K562 (cell line): ENCODE results near the gene GALNT17. TPM values are rescaled to one million over a fixed set of nuclear protein-coding genes. Genes with fewer than 3 reads are reported as not detected.

Experiments
- ATAC-seq: fragments of 200-7000 bp; cut with Tn5 transposase; 3 replicates; pipeline ENCODE4 v1.9.1; 2020; ENCODE audit warnings: moderate library complexity
- BruUV-seq: library from RNA; stranded (reverse); fragments of 400-500 nt; replicated peaks from 2 replicates; lab custom pipeline; 2021; lab: Mats Ljungman, UMichigan
- CTCF ChIA-PET: fragments of 300-600 bp; formaldehyde crosslinking; extraction: SDS; loops from one replicate; lab custom pipeline; 2021; ENCODE audit warnings: low intra/inter-chr PET ratio; lab: Yijun Ruan, JAX
- POLR2A ChIA-PET: fragments of 300-600, 350-650 bp; sonication (Branson Sonifier 250); formaldehyde crosslinking; extraction: SDS; loops from one replicate; lab custom pipeline; 2021; ENCODE audit warnings: antibody characterized with exemption, inconsistent platforms; lab: Yijun Ruan, JAX
- DNase-seq, 4 experiments: peaks; one replicate each; pipeline versions ENCODE4 v3.0.0 to v3.0.0-alpha.2; 2011 to 2018; ENCODE audit warnings: low spot score in 3 of 4, mixed read lengths in 3 of 4; ENCODE audit errors: extremely low read depth in 1 of 4
- FAIRE-seq: peaks from 2 replicates; lab custom pipeline; 2011; peaks lifted over from hg19 to GRCh38; lab: Jason Lieb, UNC
- H2AFZ ChIP-seq: 2 replicates; pipeline ENCODE4 v1.6.0; 2011; ENCODE audit warnings: low read depth, low read length, control low read depth, inconsistent platforms
- H3K27ac ChIP-seq: fragments of 200-600 bp; 3 replicates; pipeline ENCODE4 v1.8.0; 2011; ENCODE audit warnings: low read depth, mild to moderate bottlenecking, control low read depth, inconsistent platforms, low read length, moderate library complexity, mixed read lengths; ENCODE audit errors: extremely low read depth
- H3K27me3 ChIP-seq, 2 experiments: fragments of 300-600 bp in 1 of 2; 2 replicates in 1 of 2; 3 replicates in 1 of 2; pipeline versions ENCODE4 v1.6.0 to v1.8.0; 2011; ENCODE audit warnings: inconsistent platforms in 2 of 2, low read length in 2 of 2, mild to moderate bottlenecking in 1 of 2, mixed read lengths in 1 of 2, moderate library complexity in 1 of 2; ENCODE audit not compliant: control insufficient read depth in 2 of 2, insufficient read depth in 2 of 2
- H3K36me3 ChIP-seq: fragments of 300-600 bp; 3 replicates; pipeline ENCODE4 v1.8.0; 2011; ENCODE audit warnings: mild to moderate bottlenecking, low read length, inconsistent platforms; ENCODE audit not compliant: control insufficient read depth, insufficient read depth
- H3K4me1 ChIP-seq, 2 experiments: fragments of 200-600 bp in 1 of 2; replicated peaks in 1 of 2; 2 replicates in 1 of 2; 3 replicates in 1 of 2; pipeline versions ENCODE4 v1.5.1 to v1.8.0; 2011; ENCODE audit warnings: inconsistent platforms in 2 of 2, low read length in 2 of 2, mild to moderate bottlenecking in 1 of 2, mixed read lengths in 1 of 2, moderate library complexity in 1 of 2; ENCODE audit not compliant: control insufficient read depth in 2 of 2, insufficient read depth in 2 of 2
- H3K4me2 ChIP-seq: 2 replicates; pipeline ENCODE4 v1.6.1; 2011; ENCODE audit warnings: low read length, control low read depth, inconsistent platforms, mixed read lengths; ENCODE audit not compliant: insufficient read depth
- H3K4me3 ChIP-seq: fragments of 200-600 bp; sonication (generic), shearing (Covaris generic); 2 replicates; pipeline ENCODE4 v1.5.1; 2016; ENCODE audit warnings: control low read depth, inconsistent platforms
- H3K79me2 ChIP-seq: fragments of 200-600 bp; 3 replicates; pipeline ENCODE4 v1.8.0; 2011; ENCODE audit warnings: low read length, inconsistent platforms; ENCODE audit not compliant: control insufficient read depth, insufficient read depth
- H3K9ac ChIP-seq, 2 experiments: 2 replicates each; pipeline versions ENCODE4 v1.6.0 to v1.6.1; 2011; ENCODE audit warnings: low read depth in 2 of 2, low read length in 2 of 2, control low read depth in 1 of 2, inconsistent platforms in 1 of 2, mild to moderate bottlenecking in 1 of 2, mixed read lengths in 1 of 2; ENCODE audit not compliant: insufficient read depth in 1 of 2
- H3K9me1 ChIP-seq: one replicate; pipeline ENCODE4 v1.6.0; 2011; ENCODE audit warnings: inconsistent platforms, mild to moderate bottlenecking, low read length, moderate library complexity; ENCODE audit not compliant: control insufficient read depth, insufficient read depth
- H3K9me3 ChIP-seq: replicated peaks from 2 replicates; pipeline ENCODE4 v1.5.1; 2011; ENCODE audit warnings: low read depth, low read length, inconsistent platforms; ENCODE audit not compliant: control insufficient read depth, insufficient read depth
- H4K20me1 ChIP-seq: replicated peaks from 2 replicates; pipeline ENCODE4 v1.6.1; 2011; ENCODE audit warnings: low read length, inconsistent platforms, mixed read lengths; ENCODE audit not compliant: control insufficient read depth, insufficient read depth
- BCOR ChIP-seq: fragments of 450-650 bp; IDR thresholded peaks from 2 replicates; pipeline ENCODE4 v1.6.1; 2016
- CBFB ChIP-seq: sonication (generic); formaldehyde crosslinking; IDR thresholded peaks from 2 replicates; pipeline ENCODE4 v1.4.0; 2020; ENCODE audit warnings: mild to moderate bottlenecking, missing genetic modification reagents
- CBX3 ChIP-seq, 2 experiments: IDR thresholded peaks; 1 replicate in 1 of 2; 2 replicates in 1 of 2; pipeline ENCODE4 v1.6.1; 2012; ENCODE audit warnings: inconsistent platforms in 2 of 2, low read length in 2 of 2, borderline replicate concordance in 1 of 2, control low read depth in 1 of 2
- DNMT1 ChIP-seq: fragments of 450-650 bp; IDR thresholded peaks from 2 replicates; pipeline ENCODE4 v1.6.1; 2016; ENCODE audit warnings: antibody characterized with exemption, mild to moderate bottlenecking
- ELF4 ChIP-seq: fragments of 450-650 bp; formaldehyde crosslinking; IDR thresholded peaks from 2 replicates; pipeline ENCODE4 v1.4.0; 2022; ENCODE audit warnings: missing genetic modification characterization
- HES1 ChIP-seq: fragments of 450-650 bp; IDR thresholded peaks from 2 replicates; pipeline ENCODE4 v1.6.1; 2016; ENCODE audit warnings: low read depth, mild to moderate bottlenecking, moderate library complexity
- KDM2B ChIP-seq: fragments of 250-450 bp; sonication (Bioruptor Pico); IDR thresholded peaks from 2 replicates; pipeline ENCODE4 v1.8.0; 2021; ENCODE audit warnings: mild to moderate bottlenecking, moderate library complexity
- LCOR ChIP-seq: sonication (generic); formaldehyde crosslinking; IDR thresholded peaks from 2 replicates; pipeline ENCODE4 v1.8.0; 2022; ENCODE audit warnings: mild to moderate bottlenecking, missing genetic modification reagents
- MAX ChIP-seq: sonication (generic); formaldehyde crosslinking; IDR thresholded peaks from 2 replicates; pipeline ENCODE4 v1.9.0; 2022; ENCODE audit warnings: mild to moderate bottlenecking, missing genetic modification reagents
- MEF2D ChIP-seq: conservative IDR thresholded peaks from 2 replicates; pipeline ENCODE4 v1.6.1; 2016; ENCODE audit warnings: low read depth, missing genetic modification characterization, missing compliant biosample characterization
- MYNN ChIP-seq, 2 experiments: sonication (generic); formaldehyde crosslinking in 1 of 2; IDR thresholded peaks; 2 replicates each; pipeline versions ENCODE4 v1.5.0 to v1.6.1; 2016 to 2020; ENCODE audit warnings: antibody characterized with exemption in 1 of 2, missing genetic modification reagents in 1 of 2
- POLR3A ChIP-seq: IDR thresholded peaks from 2 replicates; pipeline ENCODE4 v1.6.1; 2011; ENCODE audit warnings: borderline replicate concordance, mild to moderate bottlenecking, moderate library complexity; ENCODE audit not compliant: insufficient read length, insufficient read depth; ENCODE audit errors: extremely low read depth
- RB1 ChIP-seq: fragments of 450-650 bp; IDR thresholded peaks from 2 replicates; pipeline ENCODE4 v1.6.1; 2017; ENCODE audit warnings: low read depth, mild to moderate bottlenecking
- ZNF24 ChIP-seq: fragments of 450-650 bp; IDR thresholded peaks from 2 replicates; pipeline ENCODE4 v1.6.1; 2016
- ZNF311 ChIP-seq: fragments of 250-450 bp; sonication (Bioruptor Pico); IDR thresholded peaks from 2 replicates; pipeline ENCODE4 v1.4.0; 2020; ENCODE audit warnings: mild to moderate bottlenecking, moderate library complexity
- ZNF75A ChIP-seq: fragments of 450-650 bp; formaldehyde crosslinking; IDR thresholded peaks from 2 replicates; pipeline ENCODE4 v1.4.0; 2020; ENCODE audit warnings: mild to moderate bottlenecking
- ZNF778 ChIP-seq: fragments of 450-650 bp; formaldehyde crosslinking; IDR thresholded peaks from 2 replicates; pipeline ENCODE4 v1.4.0; 2020; ENCODE audit warnings: mild to moderate bottlenecking, moderate library complexity
- WGBS: fragments of 100-300 bp; shearing (Covaris generic); methylation state at CpG from one replicate; pipeline ENCODE4 v1.1.6; 2016; ENCODE audit warnings: low coverage, mixed read lengths; ENCODE audit not compliant: insufficient coverage; ENCODE audit errors: missing lambda C conversion rate; 5-methylcytosine and 5-hydroxymethylcytosine counted together
- in situ Hi-C: fragments of 300-500 bp; cut with MboI; formaldehyde crosslinking; loops from 4 replicates; pipeline ENCODE4 v1.15.0; 2018; ENCODE audit warnings: inconsistent platforms, mixed read lengths
- intact Hi-C: fragments of 100-400 bp; cut with micrococcal nuclease; formaldehyde crosslinking; loops from 2 replicates; pipeline ENCODE4 v1.14.2; 2022
- polyA plus RNA-seq, 8 experiments: library from polyadenylated mRNA; depleted of rRNA in 4 of 8; stranded (reverse) in 5 of 8; unstranded in 3 of 8; fragments of >200 nt; fragmentation: Nextera tagmentation in 2 of 8; fragmentation: Illumina TruSeq in 1 of 8; extraction: Ambion mirVana in 2 of 8; extraction: Trizol in 1 of 8; gene quantifications; 2 replicates each; pipeline versions ENCODE4 v1.2.1 to v1.2.3, GENCODE V29; 2011 to 2014; ENCODE audit warnings: inconsistent platforms in 1 of 8, missing spikeins in 1 of 8
- total RNA-seq, 7 experiments: library from RNA; depleted of rRNA in 6 of 7; stranded (reverse); fragments of >200 nt in 6 of 7; fragmentation: Illumina TruSeq in 2 of 7; extraction: Trizol in 2 of 7; gene quantifications; 2 replicates each; pipeline versions ENCODE4 v1.2.1 to v1.2.3, GENCODE V29; 2011 to 2021; ENCODE audit warnings: low replicate concordance in 1 of 7

Gene GALNT17
- total and polyA plus RNA-seq, 9 of the 15 experiments (the other 6 are each of a cell fraction or from before 2014, with no cell fraction given), result not detected

GRCh38 chr7:71706597-71706975 lies 574.6 kb downstream of the GALNT17 start:
- H3K27me3 ChIP-seq, result no peaks in the 10 kb centered on the region
- H3K36me3 ChIP-seq, result no peaks in the 10 kb centered on the region
- no peaks in the 10 kb centered on the region for H3K9me1 ChIP-seq
- ATAC-seq (no peak), FAIRE-seq (no peak), DNase-seq (no peak)
- H2AFZ ChIP-seq, result no peak overlapping the region
- in situ Hi-C loops (no loop called here), intact Hi-C loops (no loop called here)
- no peak overlapping the region for H3K4me2 ChIP-seq
- no peaks in the 10 kb centered on the region for H4K20me1 ChIP-seq
- H3K9ac ChIP-seq, result no peak overlapping the region
- TF ChIP-seq MAX (CRISPR knock-in tag), result no peak
- TF ChIP-seq HES1, result no peak
- no peak for TF ChIP-seq ZNF75A
- no peak for TF ChIP-seq KDM2B
- TF ChIP-seq ZNF778, result no peak
- no peak for TF ChIP-seq BCOR
- TF ChIP-seq DNMT1, result no peak
- H3K9me3 ChIP-seq, result no peaks in the 10 kb centered on the region
- H3K27ac ChIP-seq, result no peak overlapping the region
- ChIA-PET POLR2A (no interaction called here), CTCF (no interaction called here)
- H3K79me2 ChIP-seq, result no peaks in the 10 kb centered on the region
- BruUV-seq, result no TSS peak
- WGBS, result 0% methylated on average over 1 of the region's 2 CpGs
- no peak overlapping the region for H3K4me3 ChIP-seq
- no peaks in the 10 kb centered on the region for H3K4me1 ChIP-seq

- FAIRE-seq, result no peak
- TF ChIP-seq RB1, result no peak
- no peak for TF ChIP-seq CBX3 (IDR thresholded peaks at IDR 0.05; ENCODE audit: borderline replicate concordance in 1 of 2, low read length in 2 of 2)
- TF ChIP-seq MYNN (IDR thresholded peaks at IDR 0.05), result no peak
- no peak for TF ChIP-seq MYNN (CRISPR knock-in tag; IDR thresholded peaks at IDR 0.05)
- no peak for TF ChIP-seq MEF2D (tag)
- no peak for TF ChIP-seq ZNF311 (CRISPR knock-in tag)
- no peak for TF ChIP-seq ELF4 (CRISPR knock-in tag)
- TF ChIP-seq ZNF24, result no peak
- TF ChIP-seq CBFB (CRISPR knock-in tag), result no peak
- no peak for TF ChIP-seq LCOR (CRISPR knock-in tag)
- TF ChIP-seq POLR3A, result no peak
These were observed 575.1 kb downstream of the GALNT17 start for GRCh38 chr7:71707041-71707440.

More at GRCh38 chr7:71707041-71707440, 575.1 kb downstream of the GALNT17 start:
- Histone ChIP-seq H3K9ac (no peak overlapping the region), H3K27ac (no peak overlapping the region), H3K4me1 (no peaks in the 10 kb centered on the region), H3K79me2 (no peaks in the 10 kb centered on the region), H2AFZ (no peak overlapping the region), H3K4me3 (no peak overlapping the region), H3K36me3 (no peaks in the 10 kb centered on the region), H3K9me1 (no peaks in the 10 kb centered on the region), H3K9me3 (no peaks in the 10 kb centered on the region), H3K4me2 (no peak overlapping the region), H4K20me1 (no peaks in the 10 kb centered on the region), H3K27me3 (no peaks in the 10 kb centered on the region)
- POLR2A ChIA-PET, result no interaction called here
- ATAC-seq, result no peak
- in situ Hi-C loops (no loop called here), intact Hi-C loops (no loop called here)
- DNase-seq, result no peak
- CTCF ChIA-PET, result no interaction called here
- no TSS peak for BruUV-seq
- 3% methylated on average over 2 of the region's 2 CpGs for WGBS
